ENCODE results near the gene RFX2.
"Not testable (repeated sequence)": the region's sequence is repeated elsewhere in the genome, so short reads cannot be mapped to it uniquely, and the experiment has no call there.

Gene RFX2

DNA sequence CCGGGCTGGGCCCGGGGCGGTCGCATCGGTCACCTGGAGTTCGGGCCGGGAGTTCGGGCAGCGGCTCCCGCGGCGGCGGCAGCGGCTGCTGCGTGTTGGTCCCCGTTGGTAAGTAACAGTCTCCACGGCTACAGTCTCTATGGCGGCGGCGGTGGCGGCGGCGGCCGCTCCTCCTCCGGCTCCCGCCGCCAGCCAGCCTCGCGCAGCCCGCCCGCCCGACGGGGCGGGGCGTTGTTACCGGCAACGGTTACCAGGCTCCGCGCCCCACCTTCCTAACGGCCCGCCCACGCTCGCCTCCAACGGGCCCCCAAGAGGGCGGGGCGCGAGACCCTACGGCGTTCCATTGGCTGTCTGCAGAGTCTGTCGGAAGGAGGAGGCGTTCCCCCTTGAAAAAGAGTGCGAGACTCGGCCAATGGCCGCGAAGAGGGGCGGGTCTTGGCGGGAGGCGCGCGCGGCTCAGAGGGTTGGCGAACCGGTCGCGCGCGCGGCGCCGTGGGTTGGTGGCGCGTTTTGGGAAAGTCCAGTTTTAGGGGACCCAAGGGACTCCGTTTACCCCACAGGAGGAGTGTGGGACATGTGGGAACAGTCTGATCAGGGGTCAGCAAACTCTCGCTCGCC, at the start of gene RFX2:
Gene RFX2, minus strand, starts transcription at position 141 of the 618 bp plus-strand sequence. CDS start 63,004 bp downstream, outside the sequence.
- DNase-seq: peak; percentile 100

DNA sequence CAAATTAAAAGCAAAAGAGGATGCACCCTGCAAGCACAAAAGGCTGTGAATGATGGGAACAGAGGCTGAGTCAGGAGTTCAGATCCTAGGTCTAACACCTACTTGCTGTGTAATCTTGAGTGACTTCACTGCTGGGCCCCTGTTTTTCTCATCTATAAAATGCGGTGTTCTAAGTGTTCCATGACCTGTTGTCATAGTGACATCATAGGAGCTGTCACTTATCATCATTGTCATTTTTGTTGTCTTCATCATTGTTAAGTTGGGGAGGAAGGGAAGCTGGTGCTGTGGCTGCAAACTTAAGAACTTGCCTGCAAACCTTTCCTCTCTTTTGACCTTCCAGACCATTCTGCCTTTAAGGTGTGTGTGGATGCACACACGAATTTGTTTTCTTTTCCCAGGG, 45.7 kb upstream of the RFX2 start:
- DNase-seq: no peak

- DNase-seq: no peak
These were observed 40.0 kb upstream of the RFX2 start for GRCh38 chr19:6150289-6150688.

GRCh38 chr19:6141217-6141616, 30.9 kb upstream of the RFX2 start:
- no peak for DNase-seq

DNA sequence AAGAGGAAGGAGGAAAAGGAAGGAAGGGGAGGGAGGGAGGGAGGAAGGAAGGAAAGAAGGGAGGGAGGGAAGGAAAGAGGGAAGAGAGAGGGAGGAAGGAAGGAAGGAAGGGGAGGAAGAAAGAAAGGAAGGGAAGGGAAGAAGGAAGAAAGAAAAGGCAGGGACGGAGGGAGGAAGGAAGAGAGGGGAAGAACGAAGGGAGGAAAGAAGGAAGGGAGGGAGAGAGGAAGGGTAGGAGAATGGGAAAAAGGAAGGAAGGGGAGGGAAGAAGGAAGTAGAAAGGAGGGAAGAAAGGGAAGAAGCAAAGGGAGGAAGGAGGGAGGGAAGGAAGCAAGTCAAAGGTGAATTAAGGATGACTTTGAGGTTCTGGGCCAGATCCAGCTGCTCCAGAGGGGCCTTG, 28.2 kb upstream of the RFX2 start:
- no peak for DNase-seq

DNA sequence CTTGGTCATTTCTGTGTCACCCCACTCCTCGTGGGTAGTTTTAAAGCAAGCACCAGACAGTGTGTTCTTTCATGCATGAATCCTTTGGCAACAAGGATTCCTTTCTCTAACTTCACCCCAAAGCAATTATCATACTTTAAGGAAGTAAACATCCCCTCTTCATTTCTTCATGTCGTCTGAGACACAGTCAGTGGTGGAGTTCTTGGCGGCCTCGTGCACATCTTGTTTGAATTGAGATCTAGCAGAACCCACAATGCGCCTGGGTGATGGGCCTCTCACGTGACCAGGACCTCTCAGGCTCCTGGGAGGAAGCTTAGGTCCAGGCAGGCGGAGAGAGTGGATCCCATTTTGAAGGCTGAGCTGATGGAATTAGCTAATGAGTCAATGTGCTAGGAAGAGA, 27.8 kb upstream of the RFX2 start:
- DNase-seq: no peak

GRCh38 chr19:6133231-6133630, 22.9 kb upstream of the RFX2 start:
- no peak for DNase-seq

DNA sequence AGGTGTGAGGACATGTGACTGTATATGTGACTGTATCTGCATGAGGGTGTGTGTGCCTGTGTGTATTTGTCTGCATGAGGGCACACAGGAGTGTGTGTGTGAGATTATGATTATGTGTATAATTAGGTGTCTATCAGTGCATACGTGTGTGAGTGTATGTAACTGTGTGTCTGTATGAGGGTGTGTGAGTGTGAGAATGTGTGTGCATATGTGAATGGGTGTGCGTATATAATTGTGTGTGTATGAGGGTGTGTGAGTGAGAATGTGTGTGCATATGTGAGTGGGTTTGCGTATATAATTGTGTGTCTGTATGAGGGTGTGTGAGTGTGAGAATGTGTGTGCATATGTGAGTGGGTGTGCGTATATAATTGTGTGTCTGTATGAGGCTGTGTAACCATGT, 22.2 kb upstream of the RFX2 start:
- no peak for DNase-seq

- DNase-seq: no peak
These were observed 17.5 kb upstream of the RFX2 start for GRCh38 chr19:6127716-6128335.

DNA sequence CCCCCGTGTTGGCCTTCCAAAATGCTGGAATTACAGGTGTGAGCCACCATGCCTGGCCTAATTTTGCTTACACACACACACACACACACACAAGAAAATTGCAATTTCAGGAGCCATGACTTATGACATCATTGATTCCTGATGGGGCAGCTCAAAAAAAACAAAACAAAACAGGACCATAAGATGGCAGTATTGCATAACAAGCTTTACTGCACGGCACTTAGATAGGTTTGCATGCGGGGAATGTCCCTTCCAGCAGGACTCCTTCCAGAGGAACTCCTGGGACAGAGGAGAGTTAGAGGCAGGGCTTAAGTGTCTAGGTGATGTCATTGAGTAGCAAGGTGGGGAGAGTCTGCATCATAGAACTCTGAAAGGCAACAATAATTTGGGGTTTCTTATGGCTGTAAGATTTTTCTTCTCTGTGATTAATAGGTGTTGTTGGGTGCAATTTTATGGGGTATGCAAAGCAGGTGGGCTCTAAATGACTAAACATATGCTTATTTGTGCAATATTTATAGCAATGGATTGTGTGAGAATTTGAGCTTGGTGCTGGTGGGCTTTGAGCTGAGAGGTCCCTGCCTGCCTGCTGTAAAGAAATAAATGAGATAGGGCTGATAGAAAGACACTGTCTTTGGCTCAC, 16.2 kb upstream of the RFX2 start:
- peak; percentile 36 for DNase-seq

GRCh38 chr19:6125571-6125989, 15.3 kb upstream of the RFX2 start:
- DNase-seq: peak; percentile 81

GRCh38 chr19:6119031-6119430, 8.7 kb upstream of the RFX2 start:
- DNase-seq: no peak

DNA sequence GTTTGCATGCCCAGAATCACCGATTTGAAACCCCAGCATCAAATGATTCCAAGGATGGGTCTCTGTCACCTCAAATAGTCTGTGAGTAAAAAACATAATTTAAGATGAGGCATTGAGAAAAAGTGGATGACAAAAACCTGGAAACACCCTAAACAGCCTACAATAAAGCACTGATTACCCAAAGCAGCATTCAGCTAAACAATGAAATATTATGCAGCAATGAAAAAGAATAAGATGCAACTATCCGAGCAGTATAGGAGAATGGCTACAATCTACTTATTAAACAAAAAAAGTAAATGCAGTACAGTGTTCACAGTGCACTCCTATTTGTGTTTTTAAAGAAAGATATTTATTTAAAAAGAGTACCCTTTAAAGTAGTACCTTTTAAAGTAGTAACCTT, 7.7 kb upstream of the RFX2 start:
- DNase-seq: no peak

DNA sequence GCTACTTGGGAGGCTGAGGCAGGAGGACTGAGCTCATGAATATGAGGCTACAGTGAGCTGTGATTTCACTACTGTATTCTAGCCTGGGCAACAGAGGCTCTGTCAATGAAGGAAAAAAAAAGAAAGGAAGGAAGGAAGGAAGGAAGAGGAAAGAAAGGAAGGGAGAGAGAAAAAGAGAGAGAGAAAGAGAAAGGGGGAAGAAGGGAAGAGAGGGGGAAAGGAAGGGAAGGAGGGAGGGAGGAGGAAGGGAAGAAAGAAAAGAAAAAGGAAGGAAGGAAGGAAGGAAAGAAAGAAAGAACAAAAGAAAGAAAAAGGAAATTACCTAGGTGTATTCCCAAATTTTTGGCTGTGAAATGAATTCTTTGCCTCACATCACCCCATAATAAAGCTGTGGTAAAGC, 7.2 kb upstream of the RFX2 start:
- DNase-seq: no peak

GRCh38 chr19:6116749-6117430, 6.6 kb upstream of the RFX2 start:
- DNase-seq: no peak

DNA sequence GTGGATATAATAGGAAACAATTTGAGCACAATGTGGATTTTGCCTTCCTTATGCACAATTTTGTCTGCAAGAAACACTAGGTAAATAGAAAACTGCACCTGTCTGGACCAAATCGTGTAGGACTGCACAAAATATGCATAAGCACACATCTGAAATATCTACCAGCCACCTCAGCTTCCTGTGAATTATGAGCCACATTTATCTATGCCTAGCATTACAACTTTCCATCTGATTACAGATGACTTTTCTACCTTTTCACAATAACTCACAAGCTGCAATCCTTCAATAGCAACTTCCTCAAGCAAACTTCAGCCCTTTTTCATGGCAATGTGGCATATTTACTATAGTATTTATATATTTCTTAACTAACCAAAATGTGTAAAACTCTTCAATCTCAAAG, 5.7 kb upstream of the RFX2 start:
- DNase-seq: no peak

GRCh38 chr19:6113616-6114188, 3.4 kb upstream of the RFX2 start:
- DNase-seq: no peak

DNA sequence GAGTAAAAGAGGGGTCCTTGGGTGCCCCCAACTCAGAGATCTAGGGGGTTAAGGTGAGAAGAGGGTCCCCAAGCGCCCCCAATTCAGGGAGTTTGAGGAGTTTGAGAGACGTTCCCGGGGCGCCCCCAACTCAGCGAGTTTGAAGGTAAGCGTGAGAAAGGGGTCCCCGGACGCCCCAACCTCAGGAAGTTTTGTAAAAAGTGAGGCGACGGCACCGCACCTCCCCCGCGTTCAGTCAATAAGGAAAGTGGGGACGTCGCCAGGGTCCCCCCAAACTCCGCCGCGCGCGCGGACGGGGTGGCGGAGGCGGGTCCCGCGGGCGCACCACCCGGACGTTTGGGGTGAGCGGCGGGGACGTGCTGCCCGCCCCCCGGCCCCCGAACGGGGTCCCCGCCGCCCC, 353 bp downstream of the RFX2 start:
- DNase-seq: no peak

GRCh38 chr19:6108721-6109633, 1.3 kb downstream of the RFX2 start:
- peak; percentile 79 for DNase-seq

- DNase-seq: not testable (repeated sequence)
These were observed 3.5 kb downstream of the RFX2 start for GRCh38 chr19:6106643-6107294.

DNA sequence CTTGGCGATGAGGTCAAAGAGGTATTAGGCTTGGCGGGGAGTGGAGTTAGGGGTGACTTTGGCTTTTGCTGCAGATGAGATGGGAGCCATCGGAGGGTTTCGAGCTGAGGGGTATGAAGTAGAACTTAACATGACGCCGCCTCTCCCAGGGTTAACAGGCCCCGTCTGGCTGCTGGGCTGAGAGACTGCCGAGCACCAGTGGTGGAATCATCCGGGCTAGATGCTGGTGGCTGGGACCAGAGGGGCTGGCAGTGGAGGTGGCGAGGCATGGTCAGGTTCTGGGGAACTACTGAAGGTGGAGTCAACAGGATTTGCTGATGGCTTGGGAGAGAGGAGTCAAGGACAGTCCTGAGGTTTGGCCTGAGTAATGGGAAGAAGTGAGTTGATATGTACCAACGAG, 4.9 kb downstream of the RFX2 start:
- no peak for DNase-seq

GRCh38 chr19:6103894-6104293, 6.4 kb downstream of the RFX2 start:
- DNase-seq: no peak

Data from CD4-positive, alpha-beta T cell treated with Interleukin-12 subunit alpha and Interleukin-12 subunit beta, for 1 hour (primary cell).